GM21576 (cell line): ENCODE data around the gene RBMS3.
"Not testable (repeated sequence)": the region's sequence is repeated elsewhere in the genome, so short reads cannot be mapped to it uniquely, and the experiment has no call there.

Source experiments
- ATAC-seq: cut with Tn5 transposase; IDR thresholded peaks from one replicate; pipeline ENCODE4 v1.9.1; 2021; ENCODE audit warnings: mild to moderate bottlenecking, moderate library complexity; ENCODE audit not compliant: unreplicated experiment

Gene RBMS3

GRCh38 chr3:29515451-29515850 lies 234.6 kb downstream of the RBMS3 start:
- ATAC-seq: peak; percentile 49

GRCh38 chr3:29516164-29516563 lies 235.3 kb downstream of the RBMS3 start:
- ATAC-seq: no peak

GRCh38 chr3:29520764-29521163 lies 239.9 kb downstream of the RBMS3 start:
- ATAC-seq: no peak

GRCh38 chr3:29521293-29521692 lies 240.4 kb downstream of the RBMS3 start:
- ATAC-seq: no peak

- no peak for ATAC-seq
Observed at GRCh38 chr3:29521751-29522150, 240.9 kb downstream of the RBMS3 start.

- ATAC-seq: not testable (repeated sequence)
Observed at GRCh38 chr3:29524433-29524832, 243.6 kb downstream of the RBMS3 start.

GRCh38 chr3:29525254-29525881 lies 244.5 kb downstream of the RBMS3 start:
- no peak for ATAC-seq

- ATAC-seq: no peak
Observed at GRCh38 chr3:29527246-29527645, 246.4 kb downstream of the RBMS3 start.

- no peak for ATAC-seq
Observed at GRCh38 chr3:29531644-29532043, 250.8 kb downstream of the RBMS3 start.

GRCh38 chr3:29532473-29532872 lies 251.6 kb downstream of the RBMS3 start:
- no peak for ATAC-seq

GRCh38 chr3:29534006-29534405 lies 253.1 kb downstream of the RBMS3 start:
- no peak for ATAC-seq

GRCh38 chr3:29536016-29536758 lies 255.3 kb downstream of the RBMS3 start:
- no peak for ATAC-seq

GRCh38 chr3:29537889-29538609 lies 257.2 kb downstream of the RBMS3 start:
- no peak for ATAC-seq

- ATAC-seq: no peak
Observed at GRCh38 chr3:29538610-29538958, 257.7 kb downstream of the RBMS3 start.

- ATAC-seq: no peak
Observed at GRCh38 chr3:29540544-29540943, 259.7 kb downstream of the RBMS3 start.

GRCh38 chr3:29544701-29545363 lies 264.0 kb downstream of the RBMS3 start:
- ATAC-seq: no peak

GRCh38 chr3:29545615-29546014 lies 264.7 kb downstream of the RBMS3 start:
- no peak for ATAC-seq

- no peak for ATAC-seq
Observed at GRCh38 chr3:29552051-29552450, 271.2 kb downstream of the RBMS3 start.

- no peak for ATAC-seq
Observed at GRCh38 chr3:29554566-29554965, 273.7 kb downstream of the RBMS3 start.

- no peak for ATAC-seq
Observed at GRCh38 chr3:29555590-29555989, 274.7 kb downstream of the RBMS3 start.

GRCh38 chr3:29557186-29557585 lies 276.3 kb downstream of the RBMS3 start:
- no peak for ATAC-seq

- no peak for ATAC-seq
Observed at GRCh38 chr3:29557825-29558224, 277.0 kb downstream of the RBMS3 start.
